SU-DHL-6 (cell line): ENCODE results near the gene LSM14B.

Source experiments
- H2AFZ ChIP-seq: fragments of 200-600 bp; sonication (generic); 2 replicates; pipeline ENCODE4 v1.6.1; 2014; ENCODE audit warnings: low read depth, mild to moderate bottlenecking, moderate library complexity, mixed read lengths, antibody characterized with exemption, low read length; ENCODE audit not compliant: severe bottlenecking
- H3F3A ChIP-seq: fragments of 200-600 bp; shearing (Covaris generic); 2 replicates; pipeline ENCODE4 v1.6.0; 2016; ENCODE audit warnings: antibody characterized with exemption, mild to moderate bottlenecking; ENCODE audit not compliant: insufficient read depth
- H3K27ac ChIP-seq: fragments of 200-600 bp; sonication (generic); 2 replicates; pipeline ENCODE4 v1.5.1; 2016; ENCODE audit warnings: low read depth, mild to moderate bottlenecking, low read length, moderate library complexity, mixed read lengths
- H3K27me3 ChIP-seq: fragments of 200-600 bp; sonication (generic), shearing (Covaris generic); 2 replicates; pipeline ENCODE4 v1.6.0; 2014; ENCODE audit warnings: mild to moderate bottlenecking, low read length
- H3K36me3 ChIP-seq: fragments of 200-600 bp; sonication (generic); 2 replicates; pipeline ENCODE4 v1.6.1; 2014; ENCODE audit warnings: mild to moderate bottlenecking, low read length, mixed read lengths
- H3K4me2 ChIP-seq: fragments of 300-600, 200-600 bp; shearing (Covaris generic), sonication (generic); 2 replicates; pipeline ENCODE4 v1.6.0; 2014; ENCODE audit warnings: low read length, low read depth, mild to moderate bottlenecking; ENCODE audit not compliant: poor library complexity, severe bottlenecking
- H3K4me3 ChIP-seq: fragments of 200-600 bp; sonication (generic); 2 replicates; pipeline ENCODE4 v1.5.1; 2014; ENCODE audit warnings: antibody characterized with exemption, low read length, mild to moderate bottlenecking, mixed read lengths; ENCODE audit not compliant: insufficient read depth, poor library complexity, severe bottlenecking
- H3K79me2 ChIP-seq: fragments of 200-600 bp; sonication (generic); 2 replicates; pipeline ENCODE4 v1.6.1; 2014; ENCODE audit warnings: mild to moderate bottlenecking, low read length, moderate library complexity; ENCODE audit not compliant: insufficient read depth
- H3K9ac ChIP-seq: fragments of 200-600 bp; sonication (generic); 2 replicates; pipeline ENCODE4 v1.7.0; 2014; ENCODE audit warnings: mild to moderate bottlenecking, low read length
- H3K9me2 ChIP-seq: fragments of 200-600 bp; sonication (generic); replicated peaks from 2 replicates; pipeline ENCODE4 v1.6.1; 2014; ENCODE audit warnings: low read length; ENCODE audit not compliant: insufficient read depth
- H3K9me3 ChIP-seq: fragments of 200-600 bp; sonication (generic); 2 replicates; pipeline ENCODE4 v1.6.1; 2014; ENCODE audit warnings: low read length, mixed read lengths; ENCODE audit not compliant: insufficient read depth
- H4K20me1 ChIP-seq: fragments of 200-600 bp; sonication (generic); 2 replicates; pipeline ENCODE4 v1.6.1; 2014; ENCODE audit warnings: low read depth, mild to moderate bottlenecking, antibody characterized with exemption, low read length, moderate library complexity, mixed read lengths
- CTCF ChIP-seq: fragments of 200-600 bp; sonication (generic); IDR thresholded peaks from one replicate; pipeline ENCODE4 v1.5.1; 2017; ENCODE audit warnings: antibody characterized with exemption, mild to moderate bottlenecking, low read length, moderate library complexity; ENCODE audit not compliant: insufficient read depth, poor library complexity, severe bottlenecking
- EZH2phosphoT487 ChIP-seq: fragments of 200-600 bp; sonication (generic), shearing (Covaris generic); conservative IDR thresholded peaks from 2 replicates; pipeline ENCODE4 v1.6.1; 2018; ENCODE audit warnings: mild to moderate bottlenecking, antibody characterized with exemption, low read length, moderate library complexity, mixed read lengths

LSM14B gene

GRCh38 chr20:62174870-62175624 is 52.8 kb downstream of the LSM14B start:
- Histone ChIP-seq H3K9me3 (no peaks in the 10 kb centered on the region), H4K20me1 (no peaks in the 10 kb centered on the region), H3K4me3 (no peak overlapping the region), H3K9me2 (no peaks in the 10 kb centered on the region), H3K27me3 (no peaks in the 10 kb centered on the region), H3F3A (peaks cover 1% of the 10 kb centered on the region; the same call in 1 of the 2 replicates), H3K27ac (no peak overlapping the region), H3K9ac (no peak overlapping the region), H3K36me3 (0 out of 2 replicates have a peak, but pooled peaks cover under 1% of the 10 kb centered on the region), H3K4me2 (no peak overlapping the region), H3K79me2 (no peaks in the 10 kb centered on the region), H2AFZ (no peak overlapping the region)
- TF ChIP-seq CTCF (no peak), EZH2phosphoT487 (no peak)

- Histone ChIP-seq H3K9ac (no peak overlapping the region), H3K4me3 (no peak overlapping the region), H3K79me2 (no peaks in the 10 kb centered on the region), H3K27ac (no peak overlapping the region), H3K27me3 (no peaks in the 10 kb centered on the region), H3K36me3 (0 out of 2 replicates have a peak, but pooled peaks cover 2% of the 10 kb centered on the region), H2AFZ (no peak overlapping the region), H3K9me3 (no peaks in the 10 kb centered on the region), H3K9me2 (no peaks in the 10 kb centered on the region), H3F3A (peaks cover 4% of the 10 kb centered on the region; the same call in 1 of the 2 replicates), H3K4me2 (no peak overlapping the region), H4K20me1 (no peaks in the 10 kb centered on the region)
- TF ChIP-seq CTCF (no peak), EZH2phosphoT487 (no peak)
These were observed 53.4 kb downstream of the LSM14B start for GRCh38 chr20:62175711-62176110.

- 0 out of 2 replicates have a peak, but pooled peaks cover 2% of the 10 kb centered on the region for H3K36me3 ChIP-seq
- no peaks in the 10 kb centered on the region for H3K79me2 ChIP-seq
- no peaks in the 10 kb centered on the region for H3K27me3 ChIP-seq
- no peaks in the 10 kb centered on the region for H3K9me2 ChIP-seq
- no peak overlapping the region for H2AFZ ChIP-seq
- H4K20me1 ChIP-seq = no peaks in the 10 kb centered on the region
- H3F3A ChIP-seq = peaks cover 13% of the 10 kb centered on the region
- H3K4me2 ChIP-seq = no peak overlapping the region
- TF ChIP-seq CTCF (no peak), EZH2phosphoT487 (no peak)
- H3K4me3 ChIP-seq = no peak overlapping the region
- no peak overlapping the region for H3K9ac ChIP-seq
- H3K27ac ChIP-seq = no peak overlapping the region
- H3K9me3 ChIP-seq = no peaks in the 10 kb centered on the region
These were observed 54.6 kb downstream of the LSM14B start for GRCh38 chr20:62176866-62177265.
